Stomach (tissue), 9 donors: ENCODE data around the gene SYT11. TPM values are rescaled to one million over a fixed set of nuclear protein-coding genes. Genes with fewer than 3 reads are reported as not detected.

ENCODE experiments used
- DNase-seq, 2 donors: peaks; one replicate each; pipeline versions ENCODE4 v3.0.0 to v3.0.0-alpha.2; 2013 to 2019
- H3K27ac ChIP-seq, 5 donors: fragments of 200-600 bp in 4 of 5; sonication (generic) in 4 of 5; one replicate each; pipeline ENCODE4 v1.5.1; 2013 to 2019; ENCODE audit warnings: mild to moderate bottlenecking in 1 of 5, moderate library complexity in 1 of 5
- H3K27me3 ChIP-seq, 3 donors: fragments of 200-600 bp; sonication (generic); one replicate each; pipeline ENCODE4 v1.5.1; 2017 to 2019; ENCODE audit warnings: mixed run types in 1 of 3
- H3K36me3 ChIP-seq, 4 donors: fragments of 200-600 bp; sonication (generic); 1 replicate in 3 of 4; 2 replicates in 1 of 4; pipeline ENCODE4 v1.5.1; 2016 to 2019
- H3K4me1 ChIP-seq, 4 donors: fragments of 200-600 bp; sonication (generic); one replicate each; pipeline ENCODE4 v1.5.1; 2016 to 2019
- H3K4me3 ChIP-seq, 4 donors: fragments of 200-600 bp; sonication (generic) in 3 of 4; one replicate each; pipeline ENCODE4 v1.5.1; 2016 to 2019; ENCODE audit warnings: mild to moderate bottlenecking in 1 of 4
- H3K9me3 ChIP-seq, 4 donors: fragments of 200-600 bp; sonication (generic); one replicate each; pipeline ENCODE4 v1.5.1; 2016 to 2019
- CTCF ChIP-seq, 7 experiments: fragments of 450-650 bp in 4 of 7; fragments of 200-600 bp in 3 of 7; sonication (generic) in 3 of 7; IDR thresholded peaks; one replicate each; pipeline ENCODE4 v1.5.1; 2016 to 2019; ENCODE audit warnings: antibody characterized with exemption in 7 of 7, control low read depth in 2 of 7, mild to moderate bottlenecking in 1 of 7
- EP300 ChIP-seq: sonication (generic); formaldehyde crosslinking; IDR thresholded peaks from one replicate; pipeline ENCODE4 v1.6.1; 2017; ENCODE audit warnings: antibody characterized with exemption
- POLR2A ChIP-seq, 4 donors: fragments of 450-650 bp; IDR thresholded peaks; one replicate each; pipeline ENCODE4 v1.6.1; 2016; ENCODE audit warnings: antibody characterized with exemption in 4 of 4, control low read depth in 2 of 4, mild to moderate bottlenecking in 1 of 4, moderate library complexity in 1 of 4
- POLR2AphosphoS5 ChIP-seq, 3 donors: sonication (generic); formaldehyde crosslinking; IDR thresholded peaks; one replicate each; pipeline ENCODE4 v1.6.1; 2016; ENCODE audit warnings: antibody characterized with exemption in 3 of 3
- WGBS, 5 donors: extraction: QIAGEN DNeasy Blood & Tissue Kit in 3 of 5; methylation state at CpG; one replicate each; pipeline versions ENCODE4 v1.1.5 to v1.1.7; 2013 to 2018; 5-methylcytosine and 5-hydroxymethylcytosine counted together
- intact Hi-C: fragments of 100-400 bp; cut with DNase I; formaldehyde crosslinking; loops from one replicate; pipeline ENCODE4 v1.15.1; 2023; ENCODE audit warnings: low total_unique reads
- polyA plus RNA-seq, 3 donors: library from polyadenylated mRNA; stranded (reverse); fragments of 200-250 nt; gene quantifications; one replicate each; pipeline ENCODE4 v1.2.3, GENCODE V29; 2013
- total RNA-seq, 5 donors: library from RNA; depleted of rRNA; stranded (reverse); fragments of >200 nt; gene quantifications; one replicate each; pipeline versions ENCODE4 v1.1.0 to v1.2.3, GENCODE V29; 2014 to 2016
- donor health status: healthy with polysubstance abuse.
- donor health status: Bipolar disorder and iron deficiency.
- donor health status: healthy.

Gene SYT11
- total and polyA plus RNA-seq, 8 donors: 0.76 to 12.9 (median 1.7) TPM

DNA sequence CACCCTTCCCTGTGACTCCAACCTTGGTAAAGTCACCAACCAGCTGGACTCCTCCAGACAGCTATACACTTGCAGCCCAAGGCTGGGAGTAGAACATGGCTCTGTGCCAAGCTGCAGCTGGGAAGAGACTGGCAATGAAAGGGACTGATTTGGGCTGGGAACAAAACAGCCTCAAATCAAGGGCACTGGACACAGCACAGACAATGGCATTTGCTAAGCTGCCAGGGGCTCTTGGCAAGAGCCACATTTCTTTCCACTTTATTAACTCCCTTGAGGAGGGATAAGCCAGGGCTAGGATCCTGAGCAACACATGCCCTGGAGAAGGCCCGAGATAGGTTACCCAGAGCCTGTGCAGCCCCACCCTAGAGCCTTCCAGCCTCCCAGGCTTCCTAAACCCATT is 12.0 kb downstream of the SYT11 start:
- H3K4me1 ChIP-seq: peaks cover 0 to 7% (median 0%) of the 10 kb centered on the region in 4 donors
- H3K27me3 ChIP-seq: no peaks in the 10 kb centered on the region
- H3K27ac ChIP-seq: peak overlapping the region in 2 of 5 donors; percentile 7 to 27
- 63 to 82% (median 70%) methylated on average over 1 of the region's 1 CpG for WGBS, 5 donors
- intact Hi-C loops: no loop called here
- DNase-seq: peak; percentile 28 to 74
- no peak for TF ChIP-seq POLR2AphosphoS5 (IDR thresholded peaks at IDR 0.05)
- TF ChIP-seq POLR2A (IDR thresholded peaks at IDR 0.05): no peak
- no peak for TF ChIP-seq EP300
- no peak for TF ChIP-seq CTCF (IDR thresholded peaks at IDR 0.05)
- H3K9me3 ChIP-seq: no peaks in the 10 kb centered on the region
- H3K36me3 ChIP-seq: peaks cover 0 to 9% (median 1%) of the 10 kb centered on the region in 4 donors
- H3K4me3 ChIP-seq: no peak overlapping the region

GRCh38 chr1:155872527-155872926 is 13.2 kb downstream of the SYT11 start:
- Histone ChIP-seq H3K27me3 (no peaks in the 10 kb centered on the region), H3K36me3 (peaks cover 0 to 9% (median 1%) of the 10 kb centered on the region in 4 donors), H3K4me1 (peaks cover 0 to 7% (median 0%) of the 10 kb centered on the region in 4 donors), H3K4me3 (no peak overlapping the region), H3K27ac (no peak overlapping the region), H3K9me3 (no peaks in the 10 kb centered on the region)
- WGBS, 5 donors: 90 to 97% (median 94%) methylated on average over 5 of the region's 5 CpGs
- intact Hi-C loops: no loop called here
- TF ChIP-seq POLR2A (IDR thresholded peaks at IDR 0.05) (no peak), POLR2AphosphoS5 (IDR thresholded peaks at IDR 0.05) (no peak), EP300 (no peak), CTCF (IDR thresholded peaks at IDR 0.05) (no peak)
- peak in 1 of 2 donors; percentile 38 for DNase-seq

DNA sequence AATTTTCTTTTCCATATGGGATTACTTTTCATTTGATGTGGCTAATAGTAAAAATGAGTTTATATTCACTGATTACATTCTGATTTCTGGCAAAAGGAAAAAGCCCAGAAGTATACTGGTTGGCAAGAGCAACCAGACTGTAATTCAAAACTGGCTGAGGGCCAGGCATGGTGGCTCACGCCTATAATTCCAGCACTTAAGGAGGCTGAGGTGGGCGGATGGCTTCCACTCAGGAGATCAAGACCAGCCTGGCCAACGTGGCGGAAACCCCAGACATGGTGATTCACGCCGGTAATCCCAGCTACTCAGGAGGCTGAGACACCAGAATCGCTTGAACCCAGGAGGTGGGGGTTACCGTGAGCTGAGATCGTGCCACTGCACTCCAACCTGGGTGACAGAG is 14.5 kb downstream of the SYT11 start:
- no peaks in the 10 kb centered on the region for H3K27me3 ChIP-seq
- 59 to 77% (median 70%) methylated on average over 6 to 9 of the region's 9 CpGs for WGBS, 5 donors
- intact Hi-C loops: no loop called here
- H3K36me3 ChIP-seq: peaks cover 0 to under 1% (median 0%) of the 10 kb centered on the region in 4 donors
- TF ChIP-seq POLR2AphosphoS5 (IDR thresholded peaks at IDR 0.05) (no peak), POLR2A (IDR thresholded peaks at IDR 0.05) (no peak)
- peaks cover 0 to 7% (median 0%) of the 10 kb centered on the region in 4 donors for H3K4me1 ChIP-seq
- DNase-seq: peak in 1 of 2 donors; percentile 50
- no peaks in the 10 kb centered on the region for H3K9me3 ChIP-seq
- H3K27ac ChIP-seq: no peak overlapping the region
- H3K4me3 ChIP-seq: no peak overlapping the region

- no peaks in the 10 kb centered on the region for H3K4me1 ChIP-seq
- H3K27me3 ChIP-seq: no peaks in the 10 kb centered on the region
- intact Hi-C loops: no loop called here
- H3K36me3 ChIP-seq: peaks cover 4 to 30% (median 18%) of the 10 kb centered on the region in 4 donors
- TF ChIP-seq CTCF (IDR thresholded peaks at IDR 0.05): no peak
- TF ChIP-seq EP300: no peak
- TF ChIP-seq POLR2AphosphoS5 (IDR thresholded peaks at IDR 0.05): no peak
- TF ChIP-seq POLR2A (IDR thresholded peaks at IDR 0.05): no peak
- DNase-seq: no peak
- no peak overlapping the region for H3K27ac ChIP-seq
- WGBS, 5 donors: 93 to 100% (median 97%) methylated on average over 2 of the region's 2 CpGs
- H3K4me3 ChIP-seq: no peak overlapping the region
- H3K9me3 ChIP-seq: no peaks in the 10 kb centered on the region
Measured at GRCh38 chr1:155877945-155878344, 18.6 kb downstream of the SYT11 start.

GRCh38 chr1:155880251-155880650 is 20.9 kb downstream of the SYT11 start:
- Histone ChIP-seq H3K36me3 (peaks cover 4 to 37% (median 21%) of the 10 kb centered on the region in 4 donors), H3K9me3 (no peaks in the 10 kb centered on the region), H3K4me1 (no peaks in the 10 kb centered on the region), H3K27ac (no peak overlapping the region), H3K4me3 (no peak overlapping the region), H3K27me3 (no peaks in the 10 kb centered on the region)
- no peak for DNase-seq
- TF ChIP-seq POLR2A (IDR thresholded peaks at IDR 0.05) (no peak), EP300 (no peak), POLR2AphosphoS5 (IDR thresholded peaks at IDR 0.05) (no peak), CTCF (IDR thresholded peaks at IDR 0.05) (no peak)
- intact Hi-C loops: no loop called here
- 78 to 100% (median 96%) methylated on average over 2 of the region's 2 CpGs for WGBS, 5 donors
